ENCODE data around the gene MAML3. TPM values are rescaled to one million over a fixed set of nuclear protein-coding genes. Genes with fewer than 3 reads are reported as not detected.

Gene MAML3
- total and polyA plus RNA-seq, 2 experiments from 2014 or later = 1.7 to 6.5 TPM

GRCh38 chr4:139912445-139912844 is 241.5 kb downstream of the MAML3 start (continued):
- TF ChIP-seq CTCF (conservative IDR thresholded peaks at IDR 0.05; ENCODE audit: low read depth in 2 of 2) = no peak

- Histone ChIP-seq H3K9me2 (ENCODE audit: insufficient read depth) (no peaks in the 10 kb centered on the region), H3K36me3 (ENCODE audit: insufficient read depth) (no peaks in the 10 kb centered on the region), H3K4me3 (no peak overlapping the region), H3F3A (replicated peaks; ENCODE audit: low read depth) (no peaks in the 10 kb centered on the region), H3K27me3 (ENCODE audit: insufficient read depth) (no peaks in the 10 kb centered on the region), H3K79me2 (replicated peaks; ENCODE audit: insufficient read depth) (no peaks in the 10 kb centered on the region), H3K4me1 (ENCODE audit: insufficient read depth) (no peaks in the 10 kb centered on the region; the same call in 1 of the 2 replicates), H4K20me1 (replicated peaks; ENCODE audit: insufficient read depth) (no peaks in the 10 kb centered on the region), H3K4me2 (no peak overlapping the region), H3K27ac (ENCODE audit: low read depth) (no peak overlapping the region), H2AFZ (no peak overlapping the region)
- TF ChIP-seq ZNF114 (CRISPR knock-in tag; IDR thresholded peaks at IDR 0.05) = no peak
- no peaks in the 10 kb centered on the region; the same call in 2 of the 3 replicates for H3K36me3 Mint-ChIP-seq (ENCODE audit: low read depth)
- no peak overlapping the region for H3K27ac Mint-ChIP-seq
- peaks cover 11% of the 10 kb centered on the region for H3K4me1 Mint-ChIP-seq
- no peaks in the 10 kb centered on the region for H3K27me3 Mint-ChIP-seq (ENCODE audit: insufficient read depth, low read depth, poor library complexity)
- ATAC-seq (no peak), DNase-seq (ENCODE audit: low spot score) (no peak)
- 0 out of 3 replicates have a peak, but pooled peaks cover 3% of the 10 kb centered on the region for H3K9me3 Mint-ChIP-seq
- H3K4me3 Mint-ChIP-seq = no peak overlapping the region
Measured at GRCh38 chr4:139910106-139910505, 243.9 kb downstream of the MAML3 start.

DNA sequence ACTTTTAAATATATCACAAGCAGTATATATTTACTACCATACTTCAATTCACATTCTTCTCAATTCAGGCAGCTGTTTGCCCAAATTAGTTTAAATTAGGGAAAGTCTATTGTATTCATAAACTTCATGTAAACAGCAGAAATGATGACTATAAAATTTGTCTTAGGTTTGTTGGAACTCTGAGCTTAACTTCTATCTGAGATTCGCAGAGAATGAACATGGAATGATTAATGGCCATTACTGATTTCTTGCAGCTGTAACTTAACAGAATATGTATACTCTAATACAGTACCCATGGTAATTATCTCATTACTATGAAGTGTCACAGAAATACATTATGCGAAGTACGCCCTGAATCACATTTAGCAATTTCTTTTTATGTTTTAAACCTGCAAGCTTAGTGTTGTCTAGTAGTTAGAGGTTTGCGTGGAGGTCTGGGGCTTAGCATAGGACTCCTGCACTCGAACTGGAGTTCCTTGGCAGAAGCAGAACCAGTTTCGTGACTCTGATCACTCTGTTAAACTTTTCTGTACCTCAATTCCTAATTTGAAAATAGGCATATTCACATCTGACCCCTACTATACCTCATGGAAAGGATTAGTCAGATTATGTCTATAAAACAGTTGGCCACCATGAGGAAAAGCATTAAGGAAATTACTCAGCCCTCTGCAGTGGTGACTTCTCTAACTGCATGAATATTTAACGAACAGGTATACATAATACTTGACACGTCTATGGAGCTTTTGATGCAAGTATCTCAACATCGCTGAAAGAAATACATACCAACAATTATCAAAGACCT is 245.1 kb downstream of the MAML3 start:
- Histone ChIP-seq H3K27me3 (ENCODE audit: insufficient read depth) (no peaks in the 10 kb centered on the region), H3K36me3 (ENCODE audit: insufficient read depth) (no peaks in the 10 kb centered on the region), H3K4me3 (no peak overlapping the region), H3F3A (replicated peaks; ENCODE audit: low read depth) (no peaks in the 10 kb centered on the region), H3K9me2 (ENCODE audit: insufficient read depth) (no peaks in the 10 kb centered on the region), H3K4me1 (ENCODE audit: insufficient read depth) (no peaks in the 10 kb centered on the region; the same call in 1 of the 2 replicates), H3K4me2 (no peak overlapping the region), H3K79me2 (replicated peaks; ENCODE audit: insufficient read depth) (no peaks in the 10 kb centered on the region), H4K20me1 (replicated peaks; ENCODE audit: insufficient read depth) (no peaks in the 10 kb centered on the region), H2AFZ (no peak overlapping the region), H3K27ac (ENCODE audit: low read depth) (no peak overlapping the region)
- ATAC-seq (no peak), DNase-seq (ENCODE audit: low spot score) (no peak)
- Mint-ChIP-seq H3K4me1 (peaks cover 6% of the 10 kb centered on the region; the same call in 2 of the 3 replicates), H3K27ac (no peak overlapping the region), H3K27me3 (ENCODE audit: insufficient read depth, low read depth, poor library complexity) (no peaks in the 10 kb centered on the region), H3K4me3 (no peak overlapping the region), H3K36me3 (ENCODE audit: low read depth) (no peaks in the 10 kb centered on the region; the same call in 2 of the 3 replicates), H3K9me3 (peaks cover 7% of the 10 kb centered on the region; the same call in 1 of the 3 replicates)
- TF ChIP-seq REST (IDR thresholded peaks at IDR 0.05; ENCODE audit: unreplicated experiment) (no peak), EZH2 (IDR thresholded peaks at IDR 0.05; ENCODE audit: low read depth, unreplicated experiment) (no peak), ZNF114 (CRISPR knock-in tag; IDR thresholded peaks at IDR 0.05) (no peak), EZH2phosphoT487 (IDR thresholded peaks at IDR 0.05; ENCODE audit: unreplicated experiment) (no peak), CTCF (conservative IDR thresholded peaks at IDR 0.05; ENCODE audit: low read depth in 2 of 2) (no peak)
